HTR-8/SVneo (cell line): ENCODE data around the gene SLC7A4.
"Not testable (repeated sequence)": the region's sequence is repeated elsewhere in the genome, so short reads cannot be mapped to it uniquely, and the experiment has no call there.

Experiments
- DNase-seq: peaks from one replicate; pipeline ENCODE4 v3.0.0; 2011; ENCODE audit warnings: low spot score, mixed read lengths; ENCODE audit not compliant: insufficient read length
- FAIRE-seq: peaks from 2 replicates; lab custom pipeline; 2011; peaks lifted over from hg19 to GRCh38; lab: Jason Lieb, UNC

Gene SLC7A4, protein sequence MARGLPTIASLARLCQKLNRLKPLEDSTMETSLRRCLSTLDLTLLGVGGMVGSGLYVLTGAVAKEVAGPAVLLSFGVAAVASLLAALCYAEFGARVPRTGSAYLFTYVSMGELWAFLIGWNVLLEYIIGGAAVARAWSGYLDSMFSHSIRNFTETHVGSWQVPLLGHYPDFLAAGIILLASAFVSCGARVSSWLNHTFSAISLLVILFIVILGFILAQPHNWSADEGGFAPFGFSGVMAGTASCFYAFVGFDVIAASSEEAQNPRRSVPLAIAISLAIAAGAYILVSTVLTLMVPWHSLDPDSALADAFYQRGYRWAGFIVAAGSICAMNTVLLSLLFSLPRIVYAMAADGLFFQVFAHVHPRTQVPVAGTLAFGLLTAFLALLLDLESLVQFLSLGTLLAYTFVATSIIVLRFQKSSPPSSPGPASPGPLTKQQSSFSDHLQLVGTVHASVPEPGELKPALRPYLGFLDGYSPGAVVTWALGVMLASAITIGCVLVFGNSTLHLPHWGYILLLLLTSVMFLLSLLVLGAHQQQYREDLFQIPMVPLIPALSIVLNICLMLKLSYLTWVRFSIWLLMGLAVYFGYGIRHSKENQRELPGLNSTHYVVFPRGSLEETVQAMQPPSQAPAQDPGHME

GRCh38 chr22:21032037-21032867 is at the start of gene SLC7A4:
Gene SLC7A4, minus strand, starts transcription at chr22:21032561. Its CDS starts 749 bp downstream, at chr22:21031812.
- FAIRE-seq = no peak
- DNase-seq = no peak

GRCh38 chr22:21080435-21081137 is 48.2 kb upstream of the SLC7A4 start:
- no peak for FAIRE-seq

GRCh38 chr22:21079493-21079892 is 47.1 kb upstream of the SLC7A4 start:
- DNase-seq (no peak), FAIRE-seq (no peak)

More at GRCh38 chr22:21080435-21081137, 48.2 kb upstream of the SLC7A4 start:
- no peak for DNase-seq

DNA sequence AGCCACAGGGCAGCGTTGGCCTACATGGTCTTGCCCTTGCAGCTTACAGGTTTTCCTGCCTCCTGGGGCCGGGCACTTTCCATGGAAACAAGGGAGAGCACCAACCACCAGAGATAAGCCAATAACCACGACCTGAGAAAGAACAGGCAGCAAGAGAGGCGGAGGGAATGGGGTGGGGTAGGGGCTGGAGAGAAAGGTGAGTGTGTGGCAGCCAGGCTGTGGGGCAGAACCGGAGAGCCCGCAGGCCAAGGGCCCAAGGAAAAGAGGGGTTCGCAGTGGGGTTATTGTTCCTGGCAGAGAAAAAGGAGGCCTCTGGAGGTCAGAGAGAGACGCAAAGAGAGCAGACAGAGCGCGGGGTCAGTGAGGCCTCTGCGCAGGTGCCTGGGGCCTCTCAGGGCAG is 46.6 kb upstream of the SLC7A4 start:
- no peak for FAIRE-seq

GRCh38 chr22:21077884-21078508 is 45.6 kb upstream of the SLC7A4 start:
- no peak for DNase-seq
- no peak for FAIRE-seq

More for the DNA sequence above, 46.6 kb upstream of the SLC7A4 start:
- DNase-seq = no peak

GRCh38 chr22:21076912-21077625 is 44.7 kb upstream of the SLC7A4 start:
- DNase-seq (no peak), FAIRE-seq (no peak)

DNA sequence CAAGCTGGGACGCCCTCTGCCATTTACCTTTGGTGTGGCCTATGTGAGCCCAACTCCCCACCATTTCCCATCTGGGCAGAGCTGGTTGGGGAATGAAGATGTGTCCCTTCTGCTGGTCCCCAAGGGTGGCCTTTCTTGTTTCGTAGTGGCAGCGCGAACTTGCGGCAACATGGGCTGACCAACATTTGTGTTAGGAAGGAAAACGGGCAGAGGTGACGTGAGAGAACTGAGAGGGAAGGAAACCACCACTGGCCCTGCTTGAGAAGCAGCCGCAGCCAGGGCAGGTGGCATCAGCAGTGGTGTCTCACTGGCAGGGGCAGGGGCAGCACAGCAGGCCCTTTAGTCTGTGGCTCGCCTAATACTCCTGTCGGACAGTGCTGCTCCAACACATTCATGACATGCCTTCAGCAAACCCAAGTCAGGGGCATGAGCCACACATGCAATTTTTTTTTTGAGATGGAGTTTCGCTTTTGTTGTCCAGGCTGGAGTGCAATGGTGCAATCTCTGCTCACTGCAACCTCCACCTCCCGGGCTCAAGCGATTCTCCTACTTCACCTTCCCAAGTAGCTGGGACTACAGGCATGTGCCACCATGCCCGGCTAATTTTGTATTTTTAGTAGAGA is 43.3 kb upstream of the SLC7A4 start:
- DNase-seq (no peak), FAIRE-seq (no peak)

- peak; percentile 33 for DNase-seq
- no peak for FAIRE-seq
Measured at GRCh38 chr22:21074102-21074715, 41.8 kb upstream of the SLC7A4 start.

- FAIRE-seq = no peak
- no peak for DNase-seq
Measured at GRCh38 chr22:21073482-21073881, 41.1 kb upstream of the SLC7A4 start.

GRCh38 chr22:21073023-21073422 is 40.7 kb upstream of the SLC7A4 start:
- FAIRE-seq (no peak), DNase-seq (no peak)

DNA sequence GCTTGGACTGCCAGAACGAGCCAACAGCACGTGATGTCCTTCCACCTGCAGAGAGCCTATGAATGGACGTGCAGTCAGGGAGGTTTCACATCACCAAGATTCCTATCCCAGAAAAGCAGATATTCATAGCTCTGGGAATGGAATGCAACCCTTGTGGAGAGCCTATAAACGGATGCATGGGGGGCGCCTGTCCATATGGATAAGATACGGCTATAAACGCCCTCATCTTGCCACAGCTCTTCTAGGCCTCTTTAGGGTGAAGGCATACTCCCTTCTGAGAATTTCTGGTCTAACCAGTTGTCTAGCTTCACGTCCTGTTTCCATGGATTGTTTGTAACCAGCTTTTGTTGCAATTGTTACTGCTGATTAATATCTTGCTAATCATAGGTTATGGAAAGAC is 39.4 kb upstream of the SLC7A4 start:
- not testable (repeated sequence) for DNase-seq, FAIRE-seq

GRCh38 chr22:21070690-21071615 is 38.6 kb upstream of the SLC7A4 start:
- FAIRE-seq = no peak
- no peak for DNase-seq

GRCh38 chr22:21069375-21069774 is 37.0 kb upstream of the SLC7A4 start:
- DNase-seq (no peak), FAIRE-seq (no peak)

- FAIRE-seq (no peak), DNase-seq (no peak)
Measured at GRCh38 chr22:21068681-21069276, 36.4 kb upstream of the SLC7A4 start.

DNA sequence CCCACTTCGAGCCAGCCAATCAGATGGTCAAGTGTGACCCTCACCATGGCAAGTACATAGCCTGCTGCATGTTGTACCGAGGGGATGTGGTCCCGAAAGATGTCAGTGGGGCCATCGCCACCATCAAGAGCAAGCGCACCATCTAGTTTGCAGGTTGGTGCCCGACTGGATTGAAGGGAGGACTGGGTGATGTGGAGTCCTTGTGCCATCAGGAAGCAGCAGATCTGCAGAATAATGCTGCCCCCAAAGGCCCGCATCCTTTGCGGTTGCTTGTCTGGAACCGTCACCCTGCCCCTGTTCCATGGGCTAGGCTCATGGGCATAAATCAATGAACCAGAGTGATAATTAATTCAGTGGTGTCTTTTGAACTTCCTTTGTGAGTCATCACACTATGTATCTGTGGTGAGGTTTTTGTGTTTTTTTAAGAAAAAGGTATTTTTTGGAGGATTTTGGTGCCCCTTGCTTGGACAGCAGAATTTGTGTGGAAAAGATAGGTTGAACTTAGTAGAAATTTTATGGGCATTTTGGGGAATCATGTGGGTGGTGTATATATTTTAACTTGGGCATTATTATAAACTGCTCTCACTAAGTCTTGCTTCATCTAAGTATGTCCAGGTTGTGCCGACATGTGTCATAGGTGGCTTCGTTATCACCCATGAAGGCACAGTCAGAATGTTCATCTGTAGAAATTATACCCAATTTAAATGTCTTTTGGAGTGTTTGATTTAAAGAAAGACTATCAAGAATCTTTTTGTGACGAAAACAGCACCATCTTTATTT is 35.7 kb upstream of the SLC7A4 start:
- no peak for DNase-seq
- FAIRE-seq = no peak
